ENCODE measurements around the gene YWHAG. TPM values are rescaled to one million over a fixed set of nuclear protein-coding genes. Genes with fewer than 3 reads are reported as not detected.
A peak's percentile ranks its signal among the peaks of the same experiment; 100 is the strongest.
"Not testable (repeated sequence)": the region's sequence is repeated elsewhere in the genome, so short reads cannot be mapped to it uniquely, and the experiment has no call there.

YWHAG gene
- total RNA-seq, 1 donor from 2014 or later = 183 TPM

- DNase-seq (ENCODE audit: low spot score) = no peak
- intact Hi-C loops (cut with DNase I) = no loop called here
Observed at GRCh38 chr7:76332078-76332477, 26.7 kb downstream of the YWHAG start.

- no peak for DNase-seq (ENCODE audit: low spot score)
- intact Hi-C loops (cut with DNase I) = no loop called here
Observed at GRCh38 chr7:76330673-76331072, 28.1 kb downstream of the YWHAG start.

- intact Hi-C loops (cut with DNase I) = no loop called here
- no peak for DNase-seq (ENCODE audit: low spot score)
Observed at GRCh38 chr7:76330261-76330660, 28.5 kb downstream of the YWHAG start.

GRCh38 chr7:76329479-76329878 lies 29.3 kb downstream of the YWHAG start:
- DNase-seq (ENCODE audit: low spot score) = no peak
- intact Hi-C loops (cut with DNase I) = no loop called here

GRCh38 chr7:76328389-76328788 lies 30.4 kb downstream of the YWHAG start:
- DNase-seq (ENCODE audit: low spot score) = no peak
- intact Hi-C loops (cut with DNase I) = no loop called here

GRCh38 chr7:76327610-76328009 lies 31.2 kb downstream of the YWHAG start:
- intact Hi-C loops (cut with DNase I) = no loop called here
- no peak for DNase-seq (ENCODE audit: low spot score)

GRCh38 chr7:76326646-76327233 lies 32.1 kb downstream of the YWHAG start:
- DNase-seq (ENCODE audit: low spot score) = no peak
- intact Hi-C loops (cut with DNase I) = no loop called here

GRCh38 chr7:76325811-76326210 lies 33.0 kb downstream of the YWHAG start:
- no peak for DNase-seq (ENCODE audit: low spot score)
- intact Hi-C loops (cut with DNase I) = no loop called here

- intact Hi-C loops (cut with DNase I) = no loop called here
Observed at GRCh38 chr7:76325092-76325491, 33.7 kb downstream of the YWHAG start.

GRCh38 chr7:76318488-76319353 lies 40.1 kb downstream of the YWHAG start:
- DNase-seq (ENCODE audit: low spot score) = no peak
- intact Hi-C loops (cut with DNase I) = loop anchor here (1.0 kb wide), 1 partner anchor 40 kb away; the partner anchor contains the start of gene YWHAG

More at GRCh38 chr7:76325092-76325491, 33.7 kb downstream of the YWHAG start:
- no peak for DNase-seq (ENCODE audit: low spot score)

GRCh38 chr7:76317782-76318487 lies 40.9 kb downstream of the YWHAG start:
- intact Hi-C loops (cut with DNase I) = loop anchor here (1.0 kb wide), 1 partner anchor 40 kb away; the partner anchor contains the start of gene YWHAG
- DNase-seq (ENCODE audit: low spot score) = peak; percentile 98

GRCh38 chr7:76316984-76317781 lies 41.6 kb downstream of the YWHAG start:
- no peak for DNase-seq (ENCODE audit: low spot score)
- intact Hi-C loops (cut with DNase I) = no loop called here

- intact Hi-C loops (cut with DNase I) = no loop called here
- no peak for DNase-seq (ENCODE audit: low spot score)
Observed at GRCh38 chr7:76315364-76315763, 43.4 kb downstream of the YWHAG start.

- intact Hi-C loops (cut with DNase I) = loop anchor here (1.0 kb wide), 2 partner anchors 23 to 136 kb away; no protein-coding TSS in a partner anchor
- DNase-seq (ENCODE audit: low spot score) = not testable (repeated sequence)
Observed at GRCh38 chr7:76314740-76315139, 44.1 kb downstream of the YWHAG start.

GRCh38 chr7:76314042-76314721 lies 44.6 kb downstream of the YWHAG start:
- DNase-seq (ENCODE audit: low spot score) = peak; percentile 98

GRCh38 chr7:76311838-76312237 lies 47.0 kb downstream of the YWHAG start:
- intact Hi-C loops (cut with DNase I); DNase-seq (ENCODE audit: low spot score): not testable (repeated sequence)

More at GRCh38 chr7:76314042-76314721, 44.6 kb downstream of the YWHAG start:
- intact Hi-C loops (cut with DNase I) = loop anchor here (1.0 kb wide), 2 partner anchors 23 to 136 kb away; no protein-coding TSS in a partner anchor

- intact Hi-C loops (cut with DNase I) = no loop called here
- DNase-seq (ENCODE audit: low spot score) = no peak
Observed at GRCh38 chr7:76310102-76310957, 48.5 kb downstream of the YWHAG start.
